GM06990 (cell line): ENCODE data around the gene KIF25.

ENCODE experiments used
- DNase-seq: peaks from one replicate; pipeline ENCODE4 v3.0.0-alpha.2; 2011; ENCODE audit not compliant: insufficient read length; ENCODE audit errors: extremely low read depth
- H3K27me3 ChIP-seq: replicated peaks from 2 replicates; pipeline ENCODE4 v1.6.0; 2011; ENCODE audit warnings: low read length; ENCODE audit not compliant: control insufficient read depth, insufficient read depth
- H3K36me3 ChIP-seq: 2 replicates; pipeline ENCODE4 v1.5.1; 2011; ENCODE audit warnings: low read length; ENCODE audit not compliant: control insufficient read depth, insufficient read depth
- H3K4me3 ChIP-seq: replicated peaks from 2 replicates; pipeline ENCODE4 v1.5.1; 2011; ENCODE audit warnings: low read depth, mild to moderate bottlenecking, control low read depth, low read length
- TF ChIP-seq, protein P1 (sequence below): IDR thresholded peaks from 2 replicates; pipeline ENCODE4 v1.5.1; 2011; ENCODE audit warnings: low read length, control low read depth, mild to moderate bottlenecking, inconsistent platforms; ENCODE audit not compliant: insufficient read depth, poor library complexity, severe bottlenecking

The KIF25 gene

DNA sequence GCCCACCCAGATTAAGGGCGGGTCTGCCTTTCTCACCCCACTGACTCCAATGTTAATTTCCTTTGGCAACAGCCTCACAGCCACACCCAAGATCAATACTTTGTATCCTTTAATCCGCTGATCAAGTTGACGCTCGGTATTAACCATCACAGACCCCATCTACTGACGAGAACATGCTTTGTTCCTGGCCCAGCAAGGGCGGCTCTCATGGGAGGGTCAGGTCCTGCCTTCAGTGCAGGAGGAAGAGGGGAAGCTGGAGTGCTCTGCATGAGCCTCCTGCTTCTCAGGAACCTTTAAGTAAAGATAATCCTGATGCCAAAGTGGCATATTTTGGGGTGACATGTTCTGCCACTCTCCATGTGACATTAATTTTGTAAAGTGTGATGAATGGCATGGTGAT is 8.3 kb downstream of the KIF25 start:
- TF ChIP-seq, protein P1, sequence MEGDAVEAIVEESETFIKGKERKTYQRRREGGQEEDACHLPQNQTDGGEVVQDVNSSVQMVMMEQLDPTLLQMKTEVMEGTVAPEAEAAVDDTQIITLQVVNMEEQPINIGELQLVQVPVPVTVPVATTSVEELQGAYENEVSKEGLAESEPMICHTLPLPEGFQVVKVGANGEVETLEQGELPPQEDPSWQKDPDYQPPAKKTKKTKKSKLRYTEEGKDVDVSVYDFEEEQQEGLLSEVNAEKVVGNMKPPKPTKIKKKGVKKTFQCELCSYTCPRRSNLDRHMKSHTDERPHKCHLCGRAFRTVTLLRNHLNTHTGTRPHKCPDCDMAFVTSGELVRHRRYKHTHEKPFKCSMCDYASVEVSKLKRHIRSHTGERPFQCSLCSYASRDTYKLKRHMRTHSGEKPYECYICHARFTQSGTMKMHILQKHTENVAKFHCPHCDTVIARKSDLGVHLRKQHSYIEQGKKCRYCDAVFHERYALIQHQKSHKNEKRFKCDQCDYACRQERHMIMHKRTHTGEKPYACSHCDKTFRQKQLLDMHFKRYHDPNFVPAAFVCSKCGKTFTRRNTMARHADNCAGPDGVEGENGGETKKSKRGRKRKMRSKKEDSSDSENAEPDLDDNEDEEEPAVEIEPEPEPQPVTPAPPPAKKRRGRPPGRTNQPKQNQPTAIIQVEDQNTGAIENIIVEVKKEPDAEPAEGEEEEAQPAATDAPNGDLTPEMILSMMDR: no peak
- DNase-seq: no peak

DNA sequence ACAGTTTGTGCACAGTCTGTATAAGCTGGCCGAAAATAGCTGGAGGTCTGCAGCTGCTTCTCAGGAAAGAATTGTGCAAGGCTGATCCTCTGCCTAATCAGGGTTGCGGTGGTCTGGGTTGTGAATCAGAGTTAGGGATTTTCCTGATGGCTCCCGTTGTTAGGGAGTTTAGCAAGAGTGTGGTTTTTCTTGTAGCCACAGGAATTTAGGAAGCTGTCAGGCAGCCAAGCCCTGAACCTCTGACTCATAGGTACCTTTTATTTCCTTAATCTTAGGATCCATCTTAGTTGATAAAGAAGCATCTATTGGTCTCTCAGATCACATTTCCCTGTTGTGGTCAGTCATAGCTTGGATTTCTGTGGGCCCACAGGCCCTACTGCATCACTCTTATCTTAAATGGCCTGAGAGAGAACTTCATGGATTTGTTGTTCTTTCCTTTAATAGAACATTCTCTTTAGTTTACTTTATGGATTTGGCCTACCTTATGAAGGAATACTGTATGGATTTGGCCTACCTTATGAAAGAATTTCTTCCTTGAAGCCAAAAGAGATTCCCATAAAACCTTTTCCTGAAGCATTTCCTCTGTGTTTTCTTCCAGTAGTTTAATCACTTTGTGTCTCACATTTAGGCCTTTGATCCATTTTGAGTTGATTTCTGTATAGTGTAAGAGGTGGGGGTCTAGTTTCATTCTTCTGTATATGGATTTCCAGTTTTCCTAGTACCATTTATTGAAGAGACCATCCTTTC is 10.3 kb downstream of the KIF25 start:
- H3K27me3 ChIP-seq: no peaks in the 10 kb centered on the region
- no peak for DNase-seq
- TF ChIP-seq, protein P1: no peak
- H3K36me3 ChIP-seq: no peaks in the 10 kb centered on the region
- H3K4me3 ChIP-seq: no peak overlapping the region

More for the DNA sequence above, 8.3 kb downstream of the KIF25 start:
- Histone ChIP-seq H3K27me3 (no peaks in the 10 kb centered on the region), H3K36me3 (no peaks in the 10 kb centered on the region), H3K4me3 (no peak overlapping the region)

DNA sequence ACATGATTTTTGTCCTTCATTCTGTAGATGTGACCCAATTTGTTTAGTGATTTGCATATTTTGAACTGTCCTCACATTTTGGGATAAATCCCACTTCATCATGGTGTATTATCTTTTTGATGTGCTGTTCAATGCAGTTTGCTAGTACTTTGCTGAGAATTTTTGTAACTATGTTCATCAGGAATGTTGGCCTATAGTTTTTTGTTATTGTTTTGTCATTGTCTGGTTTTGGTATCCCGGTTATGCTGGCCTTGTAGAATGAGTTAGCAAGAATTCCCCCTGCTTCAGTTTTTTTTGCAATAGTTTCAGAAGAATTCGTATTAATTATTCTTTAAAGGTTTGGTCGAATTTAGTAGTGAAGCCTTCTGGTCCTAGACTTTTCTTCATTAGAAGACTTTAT is 11.9 kb downstream of the KIF25 start:
- no peak overlapping the region for H3K4me3 ChIP-seq
- DNase-seq: no peak
- no peaks in the 10 kb centered on the region for H3K27me3 ChIP-seq
- no peaks in the 10 kb centered on the region for H3K36me3 ChIP-seq
- TF ChIP-seq, protein P1: no peak

DNA sequence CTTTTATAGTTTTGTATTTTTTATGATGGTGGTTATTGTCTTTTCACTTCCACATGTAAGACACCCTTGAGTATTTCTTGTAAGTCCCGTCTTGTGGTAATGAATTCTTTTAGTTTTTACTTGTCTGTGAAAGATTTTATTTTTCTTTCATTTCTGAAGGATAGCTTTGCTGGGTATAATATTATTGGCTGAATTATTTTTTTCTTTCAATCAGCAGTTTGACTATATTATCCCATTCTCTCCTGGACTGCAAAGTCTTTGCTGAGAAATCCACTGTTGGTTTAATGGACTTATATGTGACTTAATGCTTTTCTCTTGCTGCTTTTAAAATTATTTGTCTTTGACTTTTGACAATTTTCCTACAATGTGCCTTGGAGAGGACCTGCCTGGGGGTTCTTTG is 13.8 kb downstream of the KIF25 start:
- no peaks in the 10 kb centered on the region for H3K27me3 ChIP-seq
- TF ChIP-seq, protein P1: no peak
- DNase-seq: no peak
- no peaks in the 10 kb centered on the region for H3K36me3 ChIP-seq
- H3K4me3 ChIP-seq: no peak overlapping the region

DNA sequence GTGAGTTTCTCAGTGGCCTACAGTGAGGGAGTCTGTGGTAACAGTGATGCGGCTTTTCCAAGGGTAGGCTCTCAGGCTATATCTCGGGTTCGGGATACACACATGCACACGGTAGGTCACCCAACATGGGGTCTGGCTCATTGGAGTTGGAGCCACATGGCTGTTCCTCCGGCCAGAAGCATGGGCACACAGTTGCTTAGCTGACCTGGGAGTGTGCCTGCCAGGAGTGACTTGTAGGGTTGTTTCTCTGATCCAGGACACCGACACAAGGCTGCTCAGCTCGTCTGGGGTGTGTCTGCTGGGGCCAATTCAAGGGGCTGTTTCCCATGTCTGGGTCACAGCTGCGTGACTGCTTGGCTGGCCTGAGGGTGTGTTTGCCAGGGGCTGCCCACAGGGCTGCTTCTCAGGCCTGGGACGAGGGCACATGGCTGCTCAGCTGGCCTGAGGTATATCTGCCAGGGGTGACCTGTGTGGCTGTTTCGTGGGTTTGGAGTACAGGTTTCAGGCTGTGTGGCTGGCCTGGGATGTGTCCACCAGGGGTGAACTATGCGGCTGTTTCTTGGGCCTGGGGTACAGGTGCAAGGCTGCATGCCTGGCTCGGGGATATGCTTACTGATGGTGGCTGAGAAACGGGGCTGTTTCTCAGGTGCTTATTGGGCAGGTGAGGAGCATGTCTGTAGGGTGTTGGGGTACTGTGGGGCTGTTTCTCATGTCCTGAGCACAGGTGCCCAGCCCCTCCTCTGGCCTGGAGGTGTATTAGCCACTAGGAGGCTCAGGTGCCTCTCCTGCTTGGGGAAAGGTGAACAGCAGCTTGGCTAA is 15.2 kb downstream of the KIF25 start:
- TF ChIP-seq, protein P1: no peak
- Histone ChIP-seq H3K36me3 (no peaks in the 10 kb centered on the region), H3K4me3 (no peak overlapping the region), H3K27me3 (no peaks in the 10 kb centered on the region)
- DNase-seq: no peak
